Gastrocnemius medialis (tissue), 4 donors: Measurements from ENCODE around the gene ZFYVE27.

Experiments
- CTCF ChIP-seq, 5 experiments: fragments of 450-650 bp in 3 of 5; fragments of 200-600 bp in 2 of 5; sonication (generic) in 2 of 5; IDR thresholded peaks in 4 of 5; conservative IDR thresholded peaks in 1 of 5; 1 replicate in 4 of 5; 2 replicates in 1 of 5; pipeline ENCODE4 v1.5.1; 2016 to 2019; ENCODE audit warnings: antibody characterized with exemption in 5 of 5, mild to moderate bottlenecking in 3 of 5, moderate library complexity in 3 of 5
- POLR2A ChIP-seq, 2 donors: fragments of 450-650 bp; IDR thresholded peaks; one replicate each; pipeline ENCODE4 v1.6.1; 2017; ENCODE audit warnings: antibody characterized with exemption in 2 of 2, mild to moderate bottlenecking in 2 of 2, moderate library complexity in 2 of 2

DNA sequence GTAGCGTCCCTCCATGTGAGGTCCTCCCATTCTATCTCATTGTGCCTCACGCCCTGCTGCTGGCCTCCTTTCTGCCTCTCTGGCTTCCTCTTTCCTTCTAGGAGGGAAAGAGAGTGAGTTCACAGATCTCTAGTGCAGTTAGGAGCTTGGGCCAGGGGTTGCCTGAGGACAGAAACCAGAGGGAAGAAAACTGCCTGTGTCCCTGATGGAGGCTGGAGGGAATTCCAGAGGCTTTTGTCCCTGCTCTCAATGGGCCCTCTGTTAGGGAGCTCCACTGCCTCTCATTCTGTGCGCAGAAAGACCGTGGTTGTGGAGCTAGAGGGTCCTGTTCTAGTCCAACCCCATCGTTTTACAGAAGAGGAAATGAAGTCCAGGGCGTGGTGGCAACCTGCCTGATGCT, 18.8 kb upstream of the ZFYVE27 start:
- TF ChIP-seq CTCF (IDR thresholded peaks at IDR 0.05 in 4 of 5, conservative IDR thresholded peaks at IDR 0.05 in 1 of 5) (no peak), POLR2A (IDR thresholded peaks at IDR 0.05) (no peak)
